Right ventricle myocardium superior (tissue), 1 donor: ENCODE data around the gene RWDD1. TPM values are rescaled to one million over a fixed set of nuclear protein-coding genes. Genes with fewer than 3 reads are reported as not detected.
"Not testable (repeated sequence)": the region's sequence is repeated elsewhere in the genome, so short reads cannot be mapped to it uniquely, and the experiment has no call there.

ENCODE experiments used
- ATAC-seq: fragments of 200-7000 bp; cut with Tn5 transposase; one replicate; pipeline ENCODE4 v1.9.1; 2020; ENCODE audit warnings: mild to moderate bottlenecking; ENCODE audit not compliant: poor library complexity
- DNase-seq: peaks from one replicate; pipeline ENCODE4 v3.0.0-alpha.2; 2020
- intact Hi-C: fragments of 100-400 bp; cut with DNase I; formaldehyde crosslinking; loops from one replicate; pipeline ENCODE4 v1.11.2; 2022
- total RNA-seq: library from RNA; stranded (reverse); fragmentation: NEBNext Ultra II Directional; extraction: Animal tissue kit (Norgen Biotek cat#: 25700); gene quantifications from one replicate; pipeline ENCODE4 v1.2.1, GENCODE V29; 2021
- donor health status: DM: no; HTN: yes; CAD: no; lungs with severe emphysema.

RWDD1 gene
- total RNA-seq, 1 donor from 2014 or later: 65.2 TPM

DNA sequence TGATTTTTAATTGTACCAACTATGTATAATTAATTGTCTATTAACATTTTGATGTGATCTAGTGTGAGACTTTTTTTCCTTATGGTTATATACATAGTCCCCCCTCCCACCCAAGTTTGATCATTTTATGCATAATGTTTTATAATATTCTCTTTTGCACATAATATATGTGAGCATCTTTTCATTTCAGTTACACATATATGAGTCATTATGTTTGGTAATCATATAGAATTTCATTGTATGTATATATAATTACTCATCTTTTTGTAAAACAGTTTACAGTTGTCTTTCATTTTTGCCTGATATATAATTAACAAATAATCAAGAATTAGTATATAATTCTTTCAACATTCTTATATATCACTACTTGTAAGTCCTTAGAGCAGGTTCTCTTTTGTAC, 15.0 kb downstream of the RWDD1 start:
- DNase-seq (no peak), ATAC-seq (no peak)
- intact Hi-C loops: no loop called here

DNA sequence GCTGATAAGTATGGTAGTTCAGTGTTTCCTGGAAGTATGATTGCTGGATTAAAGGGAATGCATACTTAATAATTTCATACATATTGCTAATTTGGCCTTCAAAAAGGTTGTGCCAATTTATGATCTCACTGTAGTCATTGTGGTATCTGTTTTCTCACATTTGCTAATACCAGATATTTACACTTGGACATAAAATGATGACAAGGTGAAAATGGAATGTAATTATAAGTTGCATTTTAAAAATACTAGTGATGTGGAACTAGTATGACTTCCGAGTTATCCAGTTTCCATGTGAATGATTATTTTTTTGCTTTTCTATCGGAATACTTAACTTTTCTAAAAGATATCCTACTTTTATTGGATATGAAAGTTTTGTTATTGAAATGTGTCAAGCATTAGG, 15.4 kb downstream of the RWDD1 start:
- DNase-seq: no peak
- intact Hi-C loops: no loop called here
- no peak for ATAC-seq

DNA sequence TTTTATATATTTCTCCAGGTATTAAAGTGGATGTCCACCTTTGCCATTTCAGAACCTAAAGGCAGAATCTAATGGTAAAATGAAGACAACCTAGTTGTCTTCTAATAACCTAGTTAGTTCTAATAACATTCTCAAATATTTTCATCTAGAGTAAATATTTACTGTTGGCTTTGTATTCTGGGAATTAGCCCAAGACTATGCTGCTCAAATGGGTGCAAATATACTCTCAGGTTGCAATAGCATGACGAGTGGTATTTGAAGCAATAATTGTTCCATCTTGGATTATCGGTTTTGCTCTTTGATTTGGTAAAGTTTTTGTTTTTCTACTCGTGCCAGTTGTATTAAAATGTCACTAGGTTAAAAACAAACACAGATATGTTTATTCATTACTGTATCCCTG, 23.9 kb downstream of the RWDD1 start:
- intact Hi-C loops: no loop called here
- ATAC-seq (no peak), DNase-seq (no peak)

DNA sequence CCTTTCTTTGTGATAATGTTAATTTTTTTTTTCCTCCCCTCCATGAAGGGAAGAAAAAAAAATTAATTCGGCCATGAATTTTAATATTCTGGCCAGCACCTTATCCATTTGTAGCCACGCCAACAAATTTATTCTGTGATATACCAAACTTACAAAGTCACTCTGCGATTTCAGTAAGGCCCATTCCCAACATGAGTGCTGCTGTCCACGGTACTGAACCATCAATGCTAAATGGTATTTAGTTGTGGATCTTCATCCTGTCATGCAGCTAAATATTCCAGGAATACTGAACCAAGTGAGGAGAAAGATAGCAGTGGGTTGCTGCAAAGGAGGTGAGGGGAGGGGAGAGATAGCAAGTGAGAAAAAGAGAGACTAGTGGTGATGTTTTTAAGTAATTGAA, 25.5 kb downstream of the RWDD1 start:
- DNase-seq (no peak), ATAC-seq (no peak)
- intact Hi-C loops: no loop called here

DNA sequence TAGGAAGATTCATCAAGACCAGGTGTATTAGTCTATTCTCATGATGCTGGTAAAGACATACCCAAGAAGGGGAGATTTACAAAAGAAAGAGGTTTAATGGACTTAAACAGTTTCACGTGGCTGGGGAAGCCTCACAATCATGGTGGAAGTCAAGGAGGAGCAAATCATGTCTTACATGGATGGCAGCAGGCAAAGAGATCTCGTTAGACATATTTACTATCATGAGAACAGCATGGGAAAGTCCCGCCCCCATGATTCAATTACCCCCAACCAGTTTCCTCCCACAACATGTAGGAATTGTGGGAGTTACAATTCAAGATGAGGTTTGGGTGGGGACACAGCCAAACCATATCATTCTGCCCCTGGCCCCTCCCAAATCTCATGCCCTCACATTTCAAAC, 32.6 kb downstream of the RWDD1 start:
- DNase-seq, intact Hi-C loops, ATAC-seq: not testable (repeated sequence)

DNA sequence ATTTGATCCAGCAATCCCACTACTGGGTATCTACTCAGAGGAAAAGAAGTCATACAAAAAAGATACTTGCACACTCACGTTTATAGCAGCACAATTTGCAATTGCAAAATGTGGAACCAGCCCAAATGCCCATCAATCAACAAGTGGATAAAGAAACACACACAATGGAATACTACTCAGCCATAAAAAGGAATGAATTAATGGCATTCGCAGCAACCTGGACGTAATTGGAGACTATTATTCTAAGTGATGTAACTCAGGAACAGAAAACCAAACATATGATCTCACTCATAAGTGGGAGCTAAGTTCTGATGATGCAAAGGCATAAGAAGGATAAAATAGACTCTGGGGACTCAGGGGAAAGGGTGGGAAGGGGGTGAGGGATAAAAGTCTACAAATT, 33.6 kb downstream of the RWDD1 start:
- ATAC-seq, intact Hi-C loops, DNase-seq: not testable (repeated sequence)

DNA sequence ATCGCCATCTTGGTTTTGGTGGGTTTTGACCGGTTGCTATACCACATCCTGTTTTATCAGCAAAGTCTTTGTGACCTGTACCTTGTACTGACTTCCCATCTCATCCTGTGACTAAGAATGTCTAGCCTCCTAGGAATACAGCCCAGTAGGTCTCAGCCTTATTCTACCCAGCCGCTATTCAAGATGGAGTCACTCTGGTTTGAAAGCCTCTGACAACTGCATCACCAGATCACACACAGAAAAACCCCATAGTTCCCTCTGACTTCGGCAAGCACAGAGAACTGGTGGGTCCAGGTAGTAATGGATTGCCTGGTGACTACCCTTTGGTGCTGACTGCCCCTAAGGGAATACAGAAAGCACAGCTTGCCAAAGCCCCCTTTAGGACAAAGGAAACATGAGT, 34.6 kb downstream of the RWDD1 start:
- no peak for DNase-seq
- intact Hi-C loops: no loop called here
- no peak for ATAC-seq

DNA sequence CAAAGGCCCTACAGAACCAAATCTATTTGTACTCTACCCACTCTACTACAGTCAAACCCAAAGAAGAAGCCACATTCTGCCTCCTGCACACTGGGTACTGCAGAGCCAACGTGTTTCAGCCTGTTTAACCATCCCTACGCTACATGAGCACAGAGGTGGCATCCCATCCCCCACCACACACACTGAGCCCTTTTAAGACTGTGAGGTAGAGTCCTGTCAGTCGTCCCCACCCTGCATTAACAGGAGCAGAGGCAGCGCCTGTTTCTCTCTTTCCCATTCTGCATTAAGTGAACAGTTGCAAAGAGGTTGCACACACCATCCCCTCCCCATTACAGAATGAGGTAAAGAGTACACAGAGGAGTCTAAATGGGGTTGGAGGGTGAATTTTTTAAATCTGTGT, 39.8 kb downstream of the RWDD1 start:
- ATAC-seq (no peak), DNase-seq (no peak)
- intact Hi-C loops: no loop called here

DNA sequence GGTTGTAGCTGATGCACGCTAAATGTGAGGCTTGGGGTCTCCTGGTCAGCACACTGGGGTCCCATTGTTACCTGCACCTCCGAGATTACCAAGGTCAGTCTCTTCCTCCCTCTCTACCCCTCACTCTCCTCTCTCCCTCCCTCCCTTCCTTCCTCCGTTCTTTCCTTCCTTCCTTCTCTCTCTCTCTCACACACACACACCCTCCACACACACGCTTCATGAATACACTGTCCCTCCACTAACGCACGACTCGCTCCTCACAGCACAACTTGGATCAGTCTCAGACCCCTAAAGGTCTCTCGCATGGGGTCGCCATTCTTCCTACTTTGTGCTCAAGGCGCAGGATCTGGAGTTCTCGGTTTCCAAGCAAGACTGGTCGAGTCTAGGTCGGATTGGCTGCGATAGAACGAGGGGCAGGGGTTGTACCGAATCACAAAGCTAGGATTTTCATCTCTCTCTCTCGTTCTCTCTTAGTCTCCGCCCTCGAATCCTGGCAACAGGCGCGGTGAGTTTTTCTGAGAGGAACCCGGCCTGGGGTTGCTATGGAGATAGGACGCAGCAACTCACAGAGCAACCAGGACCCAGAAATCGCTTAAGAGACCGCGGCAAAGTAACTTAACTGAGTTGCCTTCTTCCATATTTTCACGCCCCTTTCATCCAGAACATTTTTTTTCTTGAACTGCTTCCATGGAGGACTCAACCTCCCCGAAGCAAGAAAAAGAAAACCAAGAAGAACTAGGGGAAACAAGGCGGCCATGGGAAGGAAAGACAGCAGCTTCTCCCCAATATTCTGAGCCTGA, 44.8 kb downstream of the RWDD1 start, which contains the start of gene RSPH4A:
TSS of gene RSPH4A (plus strand) at position 543 of the 800 bp plus-strand sequence. CDS start at position 688, 145 bp downstream.
- intact Hi-C loops: no loop called here
- ATAC-seq: peak; percentile 99

DNA sequence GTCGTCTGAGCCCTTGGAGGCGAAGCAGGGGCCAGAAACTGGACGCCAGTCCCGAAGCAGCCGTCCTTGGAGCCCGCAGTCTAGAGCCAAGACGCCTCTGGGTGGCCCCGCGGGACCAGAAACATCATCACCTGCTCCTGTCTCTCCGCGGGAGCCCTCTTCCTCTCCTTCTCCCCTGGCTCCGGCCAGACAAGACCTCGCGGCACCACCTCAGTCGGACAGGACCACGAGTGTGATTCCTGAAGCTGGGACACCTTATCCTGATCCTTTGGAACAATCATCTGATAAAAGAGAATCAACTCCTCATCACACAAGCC, 45.4 kb downstream of the RWDD1 start:
- peak; percentile 34 for ATAC-seq
- peak; percentile 47 for DNase-seq
- intact Hi-C loops: no loop called here

More for the DNA sequence above, 44.8 kb downstream of the RWDD1 start, which contains the start of gene RSPH4A:
- DNase-seq: peak; percentile 94

DNA sequence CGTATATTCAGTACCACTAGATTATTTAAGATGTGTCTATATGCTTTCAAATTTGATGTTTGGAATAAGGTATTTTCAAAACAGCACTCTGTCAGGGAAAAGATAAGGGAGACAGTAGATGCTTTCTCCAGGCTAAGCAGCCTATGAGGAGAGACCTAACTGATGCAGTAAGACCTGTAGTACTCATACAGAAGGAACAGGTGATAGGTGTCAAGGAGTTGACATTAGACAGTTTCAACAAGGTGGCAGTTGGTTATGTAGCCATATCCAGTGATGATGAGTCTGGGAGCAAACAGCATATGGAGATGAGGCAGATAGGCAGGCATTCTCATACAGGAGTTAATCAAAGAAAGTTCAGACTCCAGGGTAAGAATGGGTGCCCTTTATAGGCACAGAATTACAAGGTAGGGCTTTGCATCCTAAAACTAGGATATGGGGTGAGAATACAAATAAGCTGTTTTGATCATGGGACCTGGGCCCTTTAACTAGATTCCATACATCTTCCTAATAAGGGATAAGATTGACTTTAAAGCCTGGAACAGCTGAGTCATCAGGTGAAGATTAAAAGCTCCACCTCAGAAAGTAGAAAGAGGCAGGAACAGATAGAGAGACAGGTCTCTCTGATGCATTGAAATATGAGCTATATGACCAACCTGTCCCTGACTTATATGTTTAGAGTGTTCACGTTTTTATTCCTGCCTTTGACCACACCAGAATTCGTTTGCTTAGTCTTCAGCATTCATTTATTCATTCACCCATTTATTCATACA, 52.9 kb downstream of the RWDD1 start:
- ATAC-seq (no peak), DNase-seq (no peak)
- intact Hi-C loops: no loop called here

DNA sequence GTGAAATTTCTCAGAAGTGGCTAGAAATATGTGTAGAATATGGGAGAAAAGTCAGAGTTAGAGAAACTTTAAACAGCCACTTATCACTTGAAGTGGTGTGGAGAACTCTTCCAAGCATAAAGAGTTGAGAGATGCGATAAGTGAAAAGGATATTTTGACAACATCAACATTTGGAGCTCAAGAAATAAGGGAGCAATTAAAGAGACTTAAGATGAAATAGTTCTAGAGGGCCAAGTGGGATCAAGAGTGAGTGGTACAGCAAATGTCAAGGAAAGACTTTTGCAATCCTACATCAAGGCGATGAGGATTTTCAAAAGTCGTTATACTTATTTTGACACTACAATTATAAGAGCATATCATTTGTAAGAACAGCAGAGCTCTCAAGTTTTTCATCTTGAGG, 54.6 kb downstream of the RWDD1 start:
- ATAC-seq (no peak), DNase-seq (no peak)
- intact Hi-C loops: no loop called here

DNA sequence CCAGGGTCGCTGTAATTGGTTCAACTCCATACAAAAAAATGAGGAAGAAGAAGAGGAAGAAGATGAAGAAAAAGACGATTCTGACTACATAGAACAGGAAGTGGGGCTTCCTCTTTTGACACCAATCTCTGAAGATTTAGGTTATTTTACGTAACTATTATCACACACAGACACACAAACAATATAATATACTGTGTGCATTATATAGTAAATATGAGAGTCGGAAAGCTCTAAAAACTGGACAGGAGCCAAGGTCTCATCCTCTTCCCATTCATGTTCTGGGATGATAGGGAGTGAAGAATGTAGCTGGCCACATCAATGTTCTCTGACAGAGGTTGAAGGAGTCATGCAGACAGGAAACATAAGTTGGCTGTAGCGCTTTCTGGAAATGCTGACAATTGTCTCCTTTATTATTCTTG, 58.3 kb downstream of the RWDD1 start:
- intact Hi-C loops: no loop called here
- ATAC-seq (peak; percentile 34), DNase-seq (no peak)

DNA sequence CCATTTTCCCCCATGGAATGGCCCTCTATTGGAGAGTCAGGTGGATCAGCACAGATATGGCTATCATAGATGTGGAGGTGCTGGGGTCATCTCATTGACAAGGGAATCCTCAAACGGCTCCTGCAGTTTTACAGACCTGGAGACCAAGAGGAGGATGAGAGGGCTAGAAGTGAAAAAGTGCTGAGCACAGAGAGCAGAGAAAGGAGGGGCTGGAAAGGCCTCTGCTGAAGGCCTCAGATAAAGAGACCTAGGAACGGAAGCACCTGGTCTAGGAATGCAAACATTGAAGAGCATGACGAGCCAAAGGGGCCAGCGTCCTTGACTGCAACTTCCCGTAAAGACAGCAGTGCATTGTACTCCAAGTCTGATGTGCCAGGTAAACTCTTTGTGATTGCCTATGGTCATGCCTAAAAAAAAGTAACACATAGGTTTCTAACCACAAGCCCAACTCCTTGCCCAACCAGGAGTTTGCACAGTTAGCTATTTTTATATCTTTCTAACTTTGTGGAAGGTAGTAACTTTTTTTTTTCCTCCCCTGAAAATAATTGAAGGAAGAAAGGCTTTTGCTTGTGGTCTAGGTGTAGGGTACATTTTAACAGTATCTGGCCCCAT, 60.2 kb downstream of the RWDD1 start:
- intact Hi-C loops: no loop called here
- DNase-seq (no peak), ATAC-seq (no peak)

DNA sequence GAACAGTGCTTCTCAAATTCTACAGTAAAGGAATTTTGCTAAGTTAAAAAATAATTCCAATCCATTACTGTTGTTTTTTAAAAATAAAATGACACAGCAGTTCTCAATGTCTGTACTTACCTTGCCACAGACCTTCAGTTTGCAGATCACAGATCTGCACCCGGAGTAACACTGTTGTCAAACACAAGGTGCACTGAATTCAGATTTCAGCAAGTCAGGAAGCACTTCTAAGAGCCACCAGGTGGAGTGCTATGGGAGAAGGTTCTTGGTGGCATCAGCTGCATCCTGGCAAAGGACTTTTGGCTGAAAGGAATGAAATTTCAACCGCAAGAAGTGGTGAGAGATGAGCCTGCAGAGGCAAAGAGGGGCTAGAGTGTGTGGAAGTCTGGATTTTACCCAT, 62.4 kb downstream of the RWDD1 start:
- intact Hi-C loops: no loop called here
- no peak for DNase-seq
- ATAC-seq: no peak

Other genes starting within 250 kb of the RWDD1 start
- gene DSE, start 200.6 kb upstream of the RWDD1 start, total RNA-seq: 10.2 TPM
- gene CALHM6, start 110.1 kb upstream of the RWDD1 start, total RNA-seq: 1.4 TPM
- 2.2 TPM for gene CALHM5, start 59.9 kb upstream of the RWDD1 start, total RNA-seq
- 0.11 TPM for gene TRAPPC3L, start 25.8 kb upstream of the RWDD1 start, total RNA-seq
- not detected for gene CALHM4, start 17.8 kb upstream of the RWDD1 start, total RNA-seq
- gene RSPH4A, start 45.0 kb downstream of the RWDD1 start, total RNA-seq: not detected
- gene ZUP1, start 97.3 kb downstream of the RWDD1 start, total RNA-seq: 3.4 TPM
- gene KPNA5, start 109.7 kb downstream of the RWDD1 start, total RNA-seq: 8.3 TPM
- gene FAM162B, start 194.2 kb downstream of the RWDD1 start, total RNA-seq: 3.7 TPM